Ectodermal cell (in vitro differentiated cells): ENCODE measurements around the gene MAD1L1.
"Not testable (repeated sequence)": the region's sequence is repeated elsewhere in the genome, so short reads cannot be mapped to it uniquely, and the experiment has no call there.

ENCODE experiments used
- H3K27ac ChIP-seq: 2 replicates; pipeline ENCODE4 v1.7.0; 2013; ENCODE audit warnings: mild to moderate bottlenecking, low read depth, low read length; ENCODE audit not compliant: insufficient read depth, poor library complexity, severe bottlenecking
- H3K27me3 ChIP-seq: 2 replicates; pipeline ENCODE4 v1.7.0; 2013; ENCODE audit warnings: mild to moderate bottlenecking, low read length; ENCODE audit not compliant: insufficient read depth, control insufficient read depth, poor library complexity, severe bottlenecking
- H3K36me3 ChIP-seq: one replicate; pipeline ENCODE4 v1.7.0; 2013; ENCODE audit warnings: low read length; ENCODE audit not compliant: control insufficient read depth, insufficient read depth
- H3K4me1 ChIP-seq: one replicate; pipeline ENCODE4 v1.7.0; 2013; ENCODE audit warnings: low read length; ENCODE audit not compliant: control insufficient read depth, insufficient read depth
- H3K4me3 ChIP-seq: 2 replicates; pipeline ENCODE4 v1.7.0; 2013; ENCODE audit warnings: low read depth, low read length, control low read depth; ENCODE audit not compliant: insufficient read depth
- H3K9me3 ChIP-seq: 2 replicates; pipeline ENCODE4 v1.7.0; 2013; ENCODE audit warnings: mild to moderate bottlenecking, low read length, moderate library complexity; ENCODE audit not compliant: control insufficient read depth
- WGBS, 2 experiments: methylation state at CpG; one replicate each; pipeline ENCODE4 v1.1.7; 2013; ENCODE audit warnings: missing lambda C conversion rate in 2 of 2; 5-methylcytosine and 5-hydroxymethylcytosine counted together

MAD1L1 gene

DNA sequence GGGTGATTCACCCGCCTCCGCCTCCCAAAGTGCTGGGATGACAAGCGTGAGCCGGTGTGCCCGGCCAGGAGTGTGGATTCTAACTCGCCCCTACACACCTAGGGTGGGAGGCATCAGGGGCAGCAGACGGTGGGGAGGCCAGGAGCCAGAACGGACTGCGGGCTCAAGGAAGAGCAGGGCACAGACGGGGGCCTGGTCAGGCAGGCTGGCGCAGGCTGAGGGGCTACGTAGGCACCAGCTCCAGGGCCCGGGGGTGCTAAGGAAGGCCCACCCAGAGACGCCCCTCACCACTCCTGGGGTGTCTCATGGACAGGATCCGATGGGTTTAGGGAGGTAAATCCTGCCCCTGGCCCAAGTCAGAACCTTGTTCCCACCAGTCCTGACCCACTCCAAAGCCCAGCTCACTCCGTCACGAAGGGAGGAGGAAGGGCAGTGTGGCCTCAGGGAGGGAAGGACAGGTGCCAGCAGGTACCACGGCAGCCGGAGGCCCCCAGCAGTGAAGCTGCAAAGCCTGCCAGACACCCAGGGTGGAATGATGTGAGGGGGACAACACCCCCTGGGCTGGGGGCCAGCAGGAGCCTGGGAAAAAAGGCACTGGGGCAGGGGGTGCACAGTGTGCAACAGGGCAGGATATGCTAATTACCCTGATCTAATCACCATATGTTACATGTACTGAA lies 251.4 kb downstream of the MAD1L1 start:
- Histone ChIP-seq H3K4me3 (no peak overlapping the region), H3K4me1 (no peaks in the 10 kb centered on the region), H3K27me3 (no peaks in the 10 kb centered on the region), H3K27ac (no peak overlapping the region), H3K9me3 (no peaks in the 10 kb centered on the region), H3K36me3 (no peaks in the 10 kb centered on the region)
- WGBS, 2 experiments: 91% methylated on average over 19 of the region's 19 CpGs

DNA sequence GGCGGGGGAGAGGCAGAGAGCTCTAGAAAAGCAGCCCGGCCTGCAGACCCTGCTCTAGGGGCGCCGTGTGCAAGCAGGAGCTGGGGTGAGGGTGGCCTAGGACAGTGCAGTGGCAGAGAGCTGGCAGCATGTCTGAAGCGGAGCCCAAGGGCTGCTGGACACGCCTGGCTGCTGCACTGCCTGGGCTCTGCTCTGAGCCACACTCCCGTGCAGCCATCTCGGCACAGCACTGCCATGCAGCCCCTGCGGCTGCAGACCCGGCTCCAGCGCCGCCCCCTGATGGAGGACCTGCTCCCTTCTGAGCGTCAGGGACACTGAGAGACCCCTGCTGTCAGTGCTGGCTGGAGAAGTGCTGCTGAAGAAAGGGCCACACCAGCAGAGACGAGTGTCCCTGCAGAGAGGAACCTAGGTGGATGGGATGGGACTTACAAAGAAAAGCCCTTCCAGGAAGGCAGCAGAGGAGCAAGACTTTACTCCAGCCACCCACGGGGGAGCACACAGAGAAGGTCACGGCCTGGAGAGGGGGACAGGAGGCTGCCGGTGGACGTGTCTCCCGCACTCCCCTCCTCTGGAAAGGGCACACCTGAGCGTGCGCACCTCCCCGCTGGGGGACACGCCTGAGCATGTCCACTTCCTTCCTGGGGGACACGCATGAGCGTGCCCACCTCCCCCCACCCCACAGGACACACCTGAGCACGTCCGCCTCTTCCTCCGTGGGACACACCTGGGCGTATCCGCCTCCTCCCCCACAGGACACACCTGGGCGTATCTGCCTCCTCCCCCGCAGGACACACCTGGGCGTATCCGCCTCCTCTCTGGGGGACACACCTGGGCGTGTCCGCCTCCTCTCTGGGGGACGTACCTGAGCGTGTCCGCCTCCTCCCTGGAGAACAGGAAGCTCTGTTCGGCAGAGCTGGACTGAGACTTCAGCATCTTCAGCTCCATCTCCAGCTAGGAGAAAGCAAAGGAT lies 252.9 kb downstream of the MAD1L1 start:
- Histone ChIP-seq H3K27ac (no peak overlapping the region), H3K36me3 (no peaks in the 10 kb centered on the region), H3K27me3 (no peaks in the 10 kb centered on the region), H3K4me1 (no peaks in the 10 kb centered on the region), H3K9me3 (no peaks in the 10 kb centered on the region), H3K4me3 (no peak overlapping the region)
- 89 to 91% methylated on average over 40 of the region's 40 CpGs for WGBS, 2 experiments

DNA sequence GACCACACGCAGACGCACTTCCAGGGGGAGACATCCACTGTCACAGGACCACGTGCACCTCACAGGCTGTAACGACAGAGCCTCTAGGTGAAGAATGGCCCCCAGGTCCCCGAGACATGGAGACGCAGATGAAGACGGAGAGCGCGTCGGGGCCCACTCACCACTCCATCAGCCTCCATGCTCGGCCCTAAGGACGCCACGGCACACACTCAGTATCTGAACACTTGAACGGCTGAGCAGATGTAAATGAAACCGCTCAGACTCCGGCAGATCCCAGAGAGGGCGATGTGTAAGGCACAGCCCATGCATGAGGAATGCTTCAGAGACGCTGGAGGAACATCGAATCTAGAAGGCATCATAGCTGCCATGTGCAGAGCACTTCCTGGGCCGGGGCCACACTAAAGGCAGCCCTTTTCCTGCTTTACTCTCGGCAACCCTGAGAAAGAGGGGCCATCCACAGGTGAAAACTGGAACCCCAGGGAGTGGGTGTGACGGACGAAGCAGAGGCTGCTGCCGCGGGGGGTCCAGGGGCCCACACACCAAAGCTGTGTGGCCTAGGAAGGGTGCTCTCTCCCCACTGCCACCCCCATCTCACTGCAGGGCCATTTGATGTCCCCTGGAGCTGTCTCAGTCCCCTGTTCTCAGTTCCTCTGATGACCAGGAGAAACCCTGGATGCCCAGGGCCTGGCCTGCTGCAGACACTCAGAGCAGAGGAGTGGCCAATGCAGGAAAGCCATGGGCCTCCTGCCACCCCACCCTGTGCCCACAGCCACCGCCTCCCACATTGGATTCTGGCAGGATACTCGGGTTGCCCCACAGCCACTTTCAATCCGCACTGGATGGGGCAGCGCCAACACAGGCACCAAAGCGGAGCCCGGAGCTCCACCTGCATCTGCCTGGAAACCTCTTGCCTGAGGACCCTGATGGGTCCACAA lies 253.8 kb downstream of the MAD1L1 start:
- no peaks in the 10 kb centered on the region for H3K36me3 ChIP-seq
- no peaks in the 10 kb centered on the region for H3K27me3 ChIP-seq
- no peak overlapping the region for H3K4me3 ChIP-seq
- H3K9me3 ChIP-seq: no peaks in the 10 kb centered on the region
- no peaks in the 10 kb centered on the region for H3K4me1 ChIP-seq
- 93% methylated on average over 31 of the region's 31 CpGs for WGBS, 2 experiments
- no peak overlapping the region for H3K27ac ChIP-seq

DNA sequence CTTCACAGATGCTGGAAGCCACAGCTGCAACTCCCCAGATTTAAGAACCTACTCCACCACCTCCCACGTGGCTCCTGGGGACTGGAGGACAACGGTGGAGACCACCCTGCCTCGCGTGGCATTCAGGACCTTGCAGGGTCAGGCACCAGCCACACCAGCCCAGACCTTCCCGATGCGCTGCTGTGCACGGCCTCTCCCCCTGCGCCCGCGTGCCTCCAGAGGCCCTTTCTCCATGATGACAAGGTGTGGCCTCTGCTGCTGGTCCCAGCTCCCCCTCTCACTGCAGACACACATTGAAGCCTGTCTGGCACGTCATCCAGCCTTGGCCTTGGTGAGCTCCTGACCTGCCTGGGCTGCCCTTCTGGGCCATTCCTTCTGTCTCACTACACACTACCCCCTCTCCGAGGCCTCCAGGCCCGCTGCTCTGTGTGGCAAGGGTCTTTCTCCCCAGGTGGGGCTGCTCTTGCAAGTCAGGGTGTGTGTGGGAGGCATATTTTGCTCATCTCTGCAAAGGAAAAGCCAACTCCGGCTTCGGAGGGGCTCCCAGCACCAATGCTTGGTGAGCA lies 254.8 kb downstream of the MAD1L1 start:
- no peak overlapping the region for H3K4me3 ChIP-seq
- no peaks in the 10 kb centered on the region for H3K9me3 ChIP-seq
- H3K36me3 ChIP-seq: no peaks in the 10 kb centered on the region
- no peaks in the 10 kb centered on the region for H3K27me3 ChIP-seq
- whole genome bisulfite sequencing, 2 experiments: 92 to 93% methylated on average over 15 of the region's 15 CpGs
- H3K4me1 ChIP-seq: no peaks in the 10 kb centered on the region
- no peak overlapping the region for H3K27ac ChIP-seq

DNA sequence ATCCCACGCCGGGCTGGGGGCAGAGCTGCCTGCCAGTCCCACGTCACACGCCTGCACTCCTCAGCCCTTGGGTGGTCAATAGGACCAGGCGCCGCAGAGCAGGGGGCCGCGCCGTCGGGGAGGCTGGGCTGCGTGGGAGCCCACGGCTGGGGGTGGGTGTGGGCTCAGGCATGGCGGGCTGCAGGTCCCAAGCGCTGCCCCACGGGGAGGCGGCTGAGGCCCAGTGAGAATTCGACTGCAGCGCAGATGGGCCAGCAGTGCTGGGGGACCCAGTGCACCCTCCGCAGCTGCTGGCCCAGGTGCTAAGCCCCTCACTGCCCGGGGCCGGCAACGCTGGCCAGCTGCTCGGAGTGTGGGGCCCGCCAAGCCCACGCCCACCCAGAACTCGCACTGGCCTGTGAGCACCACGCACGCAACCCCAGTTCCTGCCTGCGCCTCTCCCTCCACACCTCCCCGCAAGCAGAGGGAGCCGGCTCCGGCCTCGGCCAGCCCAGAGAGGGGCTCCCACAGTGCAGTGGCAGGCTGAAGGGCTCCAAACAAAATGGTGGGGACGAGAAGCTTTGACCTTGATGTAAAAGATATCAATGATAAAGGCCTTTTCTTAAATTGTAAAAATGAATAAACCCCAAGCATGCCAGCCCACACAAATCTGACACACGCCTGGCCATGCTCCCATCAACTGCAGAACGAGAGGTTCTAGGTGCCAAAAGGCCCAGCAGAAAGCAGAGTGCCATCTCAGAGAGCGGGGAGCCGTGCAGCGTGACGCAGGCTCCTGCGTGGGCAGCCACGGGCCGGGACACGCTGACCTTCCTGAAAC lies 255.5 kb downstream of the MAD1L1 start:
- H3K36me3 ChIP-seq: no peaks in the 10 kb centered on the region
- no peaks in the 10 kb centered on the region for H3K9me3 ChIP-seq
- WGBS, 2 experiments: 94% methylated on average over 44 of the region's 44 CpGs
- H3K4me1 ChIP-seq: no peaks in the 10 kb centered on the region
- no peaks in the 10 kb centered on the region for H3K27me3 ChIP-seq
- no peak overlapping the region for H3K4me3 ChIP-seq
- no peak overlapping the region for H3K27ac ChIP-seq

DNA sequence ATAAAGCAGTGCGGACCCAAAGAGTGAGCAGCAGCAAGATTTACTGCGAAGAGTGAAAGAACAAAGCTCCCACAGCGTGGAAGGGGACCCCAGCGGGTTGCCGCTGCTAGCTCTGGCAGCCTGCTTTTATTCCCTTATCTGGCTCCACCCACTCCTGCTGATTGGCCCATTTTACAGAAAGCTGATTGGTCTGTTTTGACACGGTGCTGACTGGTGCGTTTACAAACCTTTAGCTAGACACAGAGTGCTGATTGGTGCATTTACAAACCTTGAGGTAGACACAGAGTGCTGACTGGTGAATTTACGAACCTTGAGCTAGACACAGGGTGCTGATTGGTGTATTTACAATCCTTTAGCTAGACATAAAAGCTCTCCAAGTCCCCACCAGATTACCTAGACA lies 256.2 kb downstream of the MAD1L1 start:
- H3K4me3 ChIP-seq, H3K27me3 ChIP-seq, H3K36me3 ChIP-seq, H3K9me3 ChIP-seq, H3K4me1 ChIP-seq, H3K27ac ChIP-seq: not testable (repeated sequence)
- 91 to 93% methylated on average over 8 of the region's 8 CpGs for WGBS, 2 experiments

DNA sequence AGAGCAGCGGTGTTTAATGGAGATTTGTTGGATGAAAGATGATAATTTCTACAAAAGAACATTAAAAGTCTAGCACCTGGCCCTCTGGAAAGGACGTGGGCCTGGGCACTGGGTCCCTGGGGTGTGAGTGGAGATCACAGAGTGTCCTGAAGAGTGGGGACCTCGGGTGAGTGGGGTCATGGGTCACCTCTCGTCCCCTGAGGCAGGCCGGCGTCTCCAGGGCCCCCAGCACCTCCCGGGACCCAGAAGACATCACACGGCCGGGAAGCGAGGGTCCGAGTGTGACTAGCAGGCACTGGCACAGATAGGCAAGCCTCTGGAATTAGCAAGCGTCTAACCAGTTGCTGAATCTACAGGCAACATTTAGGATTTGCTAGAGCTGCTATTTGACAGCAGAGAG lies 257.2 kb downstream of the MAD1L1 start:
- Histone ChIP-seq H3K27me3 (no peaks in the 10 kb centered on the region), H3K36me3 (no peaks in the 10 kb centered on the region), H3K27ac (no peak overlapping the region), H3K4me3 (no peak overlapping the region), H3K9me3 (no peaks in the 10 kb centered on the region), H3K4me1 (no peaks in the 10 kb centered on the region)
- WGBS, 2 experiments: 94 to 96% methylated on average over 12 of the region's 12 CpGs

DNA sequence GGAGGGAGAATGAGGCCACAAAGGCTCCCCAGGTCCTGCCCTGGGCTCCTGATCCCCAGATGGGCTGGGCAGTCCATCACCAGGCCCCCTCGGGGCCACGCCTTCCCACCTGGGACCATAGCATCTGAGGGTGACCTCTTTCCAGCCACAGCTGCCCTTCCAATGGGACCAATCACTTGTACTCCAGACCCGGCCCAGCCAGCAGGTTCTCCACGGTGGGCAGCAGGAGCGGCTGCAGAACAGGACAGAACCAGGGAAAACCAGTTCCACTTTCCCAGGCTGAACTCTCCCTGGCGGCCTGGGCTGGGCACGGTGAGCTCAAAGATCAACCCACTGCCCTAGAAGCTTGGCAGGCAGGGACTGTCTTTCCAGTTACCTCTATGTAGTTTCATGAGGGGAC lies 257.6 kb downstream of the MAD1L1 start:
- WGBS, 2 experiments: 94% methylated on average over 7 of the region's 7 CpGs
- H3K9me3 ChIP-seq: no peaks in the 10 kb centered on the region
- H3K36me3 ChIP-seq: no peaks in the 10 kb centered on the region
- no peak overlapping the region for H3K27ac ChIP-seq
- H3K4me1 ChIP-seq: no peaks in the 10 kb centered on the region
- no peaks in the 10 kb centered on the region for H3K27me3 ChIP-seq
- no peak overlapping the region for H3K4me3 ChIP-seq
